ENCODE measurements around the gene CLCN1.

Gene CLCN1

DNA sequence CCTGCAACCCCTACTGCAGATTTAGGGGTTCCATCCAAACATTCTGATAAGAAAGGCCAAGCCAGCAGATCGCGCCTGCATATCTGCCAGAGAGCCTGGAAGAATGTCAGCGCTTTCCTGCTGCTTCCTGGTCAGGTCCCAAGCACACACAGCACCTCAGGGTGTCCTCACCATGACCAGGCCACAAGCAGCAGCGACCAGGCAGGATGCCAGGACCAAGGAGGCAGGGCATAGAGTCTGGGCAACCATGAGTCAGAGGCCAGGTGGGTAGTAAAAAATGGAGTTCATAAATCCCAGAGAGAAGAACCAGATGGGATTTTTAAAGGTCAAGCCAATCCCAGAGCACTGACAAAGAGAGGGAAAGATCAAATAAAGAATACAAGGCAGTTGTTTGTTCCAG lies 52.1 kb downstream of the CLCN1 start:
- no peak for DNase-seq (ENCODE audit: low read depth)

DNA sequence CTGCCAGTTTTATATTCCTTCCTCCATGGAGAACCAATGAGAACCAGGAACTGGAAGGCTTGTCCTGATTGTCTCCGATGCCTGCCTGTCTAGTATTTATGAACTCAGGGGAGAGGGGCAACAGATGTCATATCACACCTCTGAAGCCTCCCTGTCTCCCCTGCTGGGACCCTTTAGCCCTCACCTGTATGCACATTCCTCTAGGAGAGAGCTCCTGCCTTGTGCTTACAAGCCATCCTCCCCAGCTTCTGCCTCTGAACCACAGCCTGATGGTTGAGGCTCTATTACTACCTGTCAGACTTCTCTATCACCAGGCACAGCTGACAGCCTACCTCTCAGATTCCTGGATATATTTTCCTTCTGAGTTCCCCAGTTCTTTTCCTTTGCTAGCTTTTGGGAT lies 52.5 kb downstream of the CLCN1 start:
- no peak for DNase-seq (ENCODE audit: low read depth)

DNA sequence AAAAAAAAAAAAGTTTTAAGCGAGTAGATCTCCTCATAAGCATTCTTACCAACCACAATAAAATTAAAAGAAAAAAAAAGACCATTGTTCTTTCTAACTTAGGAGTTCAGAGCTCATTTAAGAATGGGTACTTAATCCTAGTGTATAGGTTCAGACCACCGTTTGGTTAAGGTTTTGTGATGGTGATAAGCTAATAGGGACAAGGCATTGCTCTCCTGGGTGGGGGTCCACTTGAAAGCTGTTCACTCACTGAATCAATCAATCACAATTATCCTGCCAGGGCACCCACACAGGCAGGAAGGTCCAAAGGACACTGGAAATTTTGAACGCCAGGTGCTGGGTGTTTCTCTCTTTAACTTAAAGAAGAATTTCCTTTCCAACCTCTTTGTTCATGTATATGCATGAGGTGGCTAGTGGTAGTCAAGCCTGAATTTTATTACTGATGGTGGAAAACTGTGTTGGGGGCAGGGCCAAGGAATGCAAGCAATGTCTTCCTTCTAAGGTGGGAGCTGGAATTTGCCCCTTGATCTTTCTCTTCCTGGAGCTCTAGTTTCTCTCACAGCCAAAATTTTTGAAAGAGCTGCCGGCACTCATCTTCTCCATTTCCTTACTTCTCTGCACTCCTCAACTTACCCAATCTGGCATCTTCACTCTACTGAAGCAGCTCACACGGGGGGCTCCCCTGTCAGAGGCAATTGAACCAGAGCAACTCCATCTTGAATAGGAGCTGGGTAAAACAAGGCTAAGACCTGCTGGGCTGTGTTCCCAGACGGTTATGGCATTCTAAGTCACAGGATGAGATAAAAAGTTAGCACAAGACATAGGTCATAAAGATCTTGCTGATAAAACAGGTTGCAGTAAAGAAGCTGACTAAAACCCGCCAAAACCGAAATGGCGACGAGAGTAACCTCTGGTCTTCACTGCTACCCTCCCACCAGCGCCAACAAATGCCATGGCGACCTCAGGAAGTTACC lies 54.1 kb downstream of the CLCN1 start:
- DNase-seq (ENCODE audit: low read depth) = no peak

DNA sequence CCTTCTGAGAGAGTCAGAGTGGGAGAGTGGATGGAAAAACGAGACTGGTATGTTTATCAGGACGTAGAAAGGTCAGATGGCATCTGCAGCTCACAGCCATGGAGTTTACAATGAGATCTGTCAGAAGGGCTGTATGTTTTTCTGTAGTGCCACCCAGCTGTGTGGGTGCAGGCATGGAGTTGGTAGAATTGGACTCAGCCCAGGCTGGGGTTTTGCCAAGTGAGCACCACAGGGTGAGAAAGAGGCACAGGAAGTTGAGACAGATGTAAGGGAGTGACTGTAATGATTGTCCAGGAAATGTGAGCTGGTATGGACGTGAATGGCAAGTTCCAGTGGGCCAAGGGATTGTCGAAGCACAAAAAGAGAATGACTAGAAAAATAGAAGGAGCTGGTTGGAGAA lies 56.2 kb downstream of the CLCN1 start:
- DNase-seq (ENCODE audit: low read depth) = no peak

DNA sequence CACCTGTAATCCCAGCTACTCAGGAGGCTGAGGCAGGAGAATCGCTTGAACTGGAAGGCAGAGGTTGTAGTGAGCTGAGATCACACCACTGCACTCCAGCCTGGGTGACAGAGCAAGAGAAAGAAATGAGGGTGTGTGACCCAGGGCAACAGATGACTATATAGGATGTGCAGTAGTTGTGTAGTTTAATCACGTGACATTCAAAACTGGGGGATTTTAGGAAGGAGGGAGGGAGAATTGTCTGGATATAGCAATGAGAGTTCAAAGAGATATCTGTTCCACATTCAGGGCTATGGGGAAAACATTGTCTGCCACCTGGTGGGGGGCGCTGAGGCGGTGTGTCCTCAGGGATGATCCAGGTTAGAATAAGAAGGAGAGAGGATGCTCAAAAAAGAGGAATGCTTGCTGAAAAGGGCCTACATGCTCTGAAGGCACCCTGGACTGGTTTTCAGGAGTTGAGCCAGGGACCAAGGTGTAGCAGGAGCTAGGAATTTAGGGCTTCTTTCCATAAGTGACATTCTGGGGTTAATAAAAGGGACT lies 57.4 kb downstream of the CLCN1 start:
- DNase-seq (ENCODE audit: low read depth) = no peak

DNA sequence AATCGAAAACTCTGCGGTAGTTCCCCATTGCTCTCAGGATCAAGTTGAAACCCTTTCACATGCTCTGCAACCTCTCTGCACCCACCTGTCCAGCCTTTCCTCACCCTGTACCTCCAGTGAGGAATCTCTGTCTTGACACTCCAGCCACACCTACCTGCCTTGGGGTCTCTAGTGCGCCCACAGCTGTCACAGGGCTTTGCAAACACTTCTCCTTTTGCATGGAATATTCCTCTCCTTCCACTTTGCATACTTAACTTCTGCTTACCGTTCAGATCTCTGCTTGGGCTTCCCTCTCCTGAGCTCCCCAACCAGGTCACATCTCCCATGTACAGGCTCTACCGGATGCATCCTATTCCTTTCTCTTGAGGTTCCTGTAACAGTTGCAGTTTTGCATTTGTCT lies 58.6 kb downstream of the CLCN1 start:
- DNase-seq (ENCODE audit: low read depth) = no peak

DNA sequence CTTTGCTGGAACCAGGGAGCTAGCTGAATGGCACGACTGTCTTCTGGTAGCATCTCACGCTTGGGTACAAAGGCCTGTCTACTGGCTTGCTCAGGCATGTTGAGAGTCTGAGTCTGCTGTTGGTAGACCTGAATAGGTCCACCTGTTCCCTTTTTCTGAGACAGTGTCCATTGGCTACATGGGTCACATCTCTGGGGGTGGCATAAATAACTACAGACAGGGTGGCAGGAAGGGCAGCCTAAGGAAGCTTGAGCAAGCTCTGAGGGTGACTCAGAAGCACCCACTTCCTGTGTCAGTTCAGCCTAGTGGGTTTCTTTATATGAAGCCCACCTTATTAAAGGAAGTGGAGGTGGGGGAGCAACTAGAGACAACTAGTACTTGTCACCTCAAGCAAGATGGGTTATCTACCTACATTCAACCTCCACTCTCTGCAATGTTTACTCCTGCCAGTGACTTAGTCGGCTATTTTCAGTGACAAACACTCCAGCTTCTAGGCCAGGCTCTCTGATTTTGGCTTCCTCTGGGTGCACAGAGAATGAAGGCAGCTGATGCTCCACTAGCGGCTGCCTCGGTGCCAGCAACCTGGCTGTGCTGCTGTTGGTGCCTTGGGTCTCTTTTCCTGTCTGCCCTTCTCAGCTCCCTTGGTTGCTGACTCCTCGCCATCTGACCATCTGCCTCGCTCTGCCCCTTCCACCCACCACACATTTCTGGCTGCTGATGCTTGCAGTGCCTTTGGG lies 59.6 kb downstream of the CLCN1 start:
- no peak for DNase-seq (ENCODE audit: low read depth)

DNA sequence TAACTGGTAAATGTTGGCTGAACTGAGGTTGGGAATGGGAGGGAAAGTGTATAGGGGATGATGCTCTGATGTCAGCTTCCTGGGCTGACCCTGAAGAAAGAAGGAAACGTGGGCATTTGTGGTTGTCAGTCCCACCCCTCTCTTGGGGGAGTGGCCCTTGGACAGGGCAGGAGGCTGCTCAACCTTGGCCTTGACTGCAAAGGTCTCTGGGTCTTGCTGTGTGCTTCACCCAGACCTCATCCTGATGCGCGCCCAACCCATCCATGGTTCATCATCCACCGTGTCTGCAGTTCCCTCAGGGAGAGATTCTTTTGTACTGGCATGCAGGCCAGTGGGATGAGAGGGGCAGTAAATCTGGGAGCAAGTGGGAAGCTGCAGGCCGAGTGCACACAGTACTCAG lies 60.5 kb downstream of the CLCN1 start:
- no peak for DNase-seq (ENCODE audit: low read depth)

DNA sequence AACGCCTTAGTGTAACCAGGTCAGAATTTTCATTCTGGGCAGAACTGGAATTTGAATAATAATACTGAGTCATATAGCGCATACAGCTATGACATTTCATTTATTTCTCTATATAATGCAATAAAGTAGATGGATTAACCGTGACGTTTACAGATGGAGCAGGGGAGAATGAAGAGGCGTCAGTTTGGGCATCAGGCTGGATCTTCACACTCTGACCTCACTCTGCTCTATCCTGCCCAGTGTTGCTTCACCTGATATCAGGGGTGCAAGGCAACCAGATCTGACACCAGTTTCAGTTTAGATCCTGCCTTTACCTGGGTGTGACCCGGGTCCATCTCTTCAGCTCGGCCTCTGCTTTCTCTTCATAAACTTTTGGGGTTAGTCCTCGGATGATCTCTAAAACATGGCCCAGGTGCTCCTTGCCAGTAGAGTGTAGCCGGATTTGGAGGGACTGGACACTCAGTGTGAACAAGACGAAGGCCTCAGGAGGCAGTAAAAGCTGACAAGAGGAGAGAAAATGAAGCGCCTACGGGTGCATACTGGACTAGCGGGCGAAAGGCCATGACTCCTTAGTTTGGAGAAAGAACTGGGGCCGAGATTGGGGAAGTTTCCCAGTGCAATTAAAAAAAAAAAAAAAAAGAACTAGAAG lies 63.8 kb downstream of the CLCN1 start:
- no peak for DNase-seq (ENCODE audit: low read depth)

DNA sequence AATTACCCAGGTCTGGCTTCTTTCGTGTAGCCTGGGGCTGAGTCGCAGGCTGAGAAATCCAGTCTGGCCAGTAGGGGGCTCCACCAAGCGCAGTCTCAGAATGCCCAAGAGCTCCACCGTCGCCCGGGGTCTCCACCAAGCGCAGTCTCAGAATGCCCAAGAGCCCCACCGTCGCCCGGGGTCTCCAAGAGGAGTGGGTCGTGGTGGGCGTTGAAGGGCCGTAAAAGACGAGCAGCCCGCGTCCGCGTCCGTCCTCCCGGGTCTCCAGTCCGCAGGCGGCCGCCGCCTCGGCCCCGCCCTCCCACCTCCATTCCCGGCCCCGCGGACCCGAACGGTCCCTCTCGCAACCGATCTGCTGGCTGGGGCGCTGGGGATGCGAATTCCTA lies 64.3 kb downstream of the CLCN1 start:
- DNase-seq (ENCODE audit: low read depth) = peak; percentile 79

DNA sequence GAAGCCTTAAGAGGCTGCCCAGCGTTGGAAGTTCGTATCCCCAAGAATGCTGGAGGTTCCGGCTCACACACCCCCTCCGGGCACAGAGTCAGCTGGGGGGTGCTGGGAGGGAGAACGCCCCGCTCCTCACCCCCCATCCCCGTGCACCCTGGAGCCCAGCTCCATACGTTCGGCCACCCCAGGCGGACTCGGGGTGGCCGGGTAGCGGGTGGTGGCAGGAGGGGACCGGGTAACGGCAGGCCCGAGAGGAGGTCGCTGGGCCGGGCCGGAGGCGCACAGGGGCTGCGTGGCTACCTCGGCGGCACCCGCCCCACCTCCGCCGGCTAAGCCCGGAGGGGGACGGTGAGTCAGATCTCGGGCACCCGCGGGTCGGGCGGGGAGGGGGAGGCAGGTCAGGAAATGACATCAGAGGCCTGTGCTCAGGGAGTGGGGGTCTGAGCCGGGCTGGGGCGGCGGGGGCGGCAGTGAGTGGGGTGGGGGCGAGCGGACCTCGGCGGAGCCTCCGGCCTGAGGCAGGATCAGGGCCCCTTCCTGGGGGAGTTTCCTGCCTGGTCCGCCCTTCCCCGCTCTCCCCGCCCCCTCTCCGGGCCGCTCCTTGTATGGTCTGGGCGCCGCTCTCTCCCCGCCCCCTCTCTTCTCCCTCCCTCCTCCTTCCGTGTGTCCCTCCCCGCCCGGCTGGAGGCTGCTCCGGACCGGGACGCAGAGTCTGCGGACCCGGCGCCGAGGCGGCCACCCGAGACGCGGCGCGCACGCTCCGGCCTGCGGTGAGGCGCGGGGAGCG lies 64.9 kb downstream of the CLCN1 start, which contains the start of gene ZYX:
Gene ZYX, plus strand, starts transcription at position 700 of the 781 bp plus-strand sequence. CDS start 227 bp downstream, outside the sequence.
- DNase-seq (ENCODE audit: low read depth) = peak; percentile 83

DNA sequence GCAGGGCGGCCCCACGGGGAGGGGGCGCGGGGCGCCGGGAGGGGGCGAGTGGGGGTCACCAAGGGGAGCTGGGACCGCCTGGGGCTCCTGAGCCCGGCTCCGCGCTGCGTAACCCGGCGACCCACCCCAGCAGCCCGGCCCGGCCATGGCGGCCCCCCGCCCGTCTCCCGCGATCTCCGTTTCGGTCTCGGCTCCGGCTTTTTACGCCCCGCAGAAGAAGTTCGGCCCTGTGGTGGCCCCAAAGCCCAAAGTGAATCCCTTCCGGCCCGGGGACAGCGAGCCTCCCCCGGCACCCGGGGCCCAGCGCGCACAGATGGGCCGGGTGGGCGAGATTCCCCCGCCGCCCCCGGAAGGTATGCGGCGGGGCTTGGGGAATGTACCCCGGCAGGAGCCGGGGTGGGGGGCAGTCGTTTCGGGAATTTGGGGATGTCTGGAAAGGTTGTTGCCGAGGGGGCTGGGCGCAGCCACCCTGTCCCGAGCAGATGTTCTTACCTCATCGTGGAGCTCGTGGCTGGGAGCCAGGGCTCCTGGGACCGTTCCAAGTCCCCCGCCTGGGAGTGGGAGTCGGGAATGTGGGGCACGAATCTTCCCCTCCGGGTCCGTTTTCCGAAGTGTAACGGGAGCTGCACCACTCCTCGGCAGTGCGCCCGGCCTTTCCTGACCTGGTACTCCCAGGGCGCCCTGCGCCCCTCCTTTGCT lies 65.7 kb downstream of the CLCN1 start:
- DNase-seq (ENCODE audit: low read depth) = no peak

DNA sequence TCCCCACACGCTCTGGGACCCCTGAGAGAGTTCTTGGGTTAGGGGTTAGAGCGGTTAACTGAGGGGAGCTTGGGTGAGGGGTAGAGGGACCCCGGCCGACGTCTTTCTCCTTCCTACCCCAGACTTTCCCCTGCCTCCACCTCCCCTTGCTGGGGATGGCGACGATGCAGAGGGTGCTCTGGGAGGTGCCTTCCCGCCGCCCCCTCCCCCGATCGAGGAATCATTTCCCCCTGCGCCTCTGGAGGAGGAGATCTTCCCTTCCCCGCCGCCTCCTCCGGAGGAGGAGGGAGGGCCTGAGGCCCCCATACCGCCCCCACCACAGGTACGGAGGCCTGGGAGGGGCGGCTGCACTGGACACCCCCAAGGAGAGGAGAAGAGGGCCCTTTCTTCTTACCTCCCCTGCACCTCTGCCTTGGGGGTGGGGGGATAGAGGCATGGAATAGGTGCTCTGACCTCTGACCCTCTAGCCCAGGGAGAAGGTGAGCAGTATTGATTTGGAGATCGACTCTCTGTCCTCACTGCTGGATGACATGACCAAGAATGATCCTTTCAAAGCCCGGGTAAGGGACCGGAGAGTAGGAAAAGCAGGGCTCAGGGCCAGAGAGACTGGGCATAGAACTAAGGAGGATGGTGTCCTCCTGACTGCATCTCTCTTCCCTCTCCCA lies 66.3 kb downstream of the CLCN1 start:
- DNase-seq (ENCODE audit: low read depth) = no peak

DNA sequence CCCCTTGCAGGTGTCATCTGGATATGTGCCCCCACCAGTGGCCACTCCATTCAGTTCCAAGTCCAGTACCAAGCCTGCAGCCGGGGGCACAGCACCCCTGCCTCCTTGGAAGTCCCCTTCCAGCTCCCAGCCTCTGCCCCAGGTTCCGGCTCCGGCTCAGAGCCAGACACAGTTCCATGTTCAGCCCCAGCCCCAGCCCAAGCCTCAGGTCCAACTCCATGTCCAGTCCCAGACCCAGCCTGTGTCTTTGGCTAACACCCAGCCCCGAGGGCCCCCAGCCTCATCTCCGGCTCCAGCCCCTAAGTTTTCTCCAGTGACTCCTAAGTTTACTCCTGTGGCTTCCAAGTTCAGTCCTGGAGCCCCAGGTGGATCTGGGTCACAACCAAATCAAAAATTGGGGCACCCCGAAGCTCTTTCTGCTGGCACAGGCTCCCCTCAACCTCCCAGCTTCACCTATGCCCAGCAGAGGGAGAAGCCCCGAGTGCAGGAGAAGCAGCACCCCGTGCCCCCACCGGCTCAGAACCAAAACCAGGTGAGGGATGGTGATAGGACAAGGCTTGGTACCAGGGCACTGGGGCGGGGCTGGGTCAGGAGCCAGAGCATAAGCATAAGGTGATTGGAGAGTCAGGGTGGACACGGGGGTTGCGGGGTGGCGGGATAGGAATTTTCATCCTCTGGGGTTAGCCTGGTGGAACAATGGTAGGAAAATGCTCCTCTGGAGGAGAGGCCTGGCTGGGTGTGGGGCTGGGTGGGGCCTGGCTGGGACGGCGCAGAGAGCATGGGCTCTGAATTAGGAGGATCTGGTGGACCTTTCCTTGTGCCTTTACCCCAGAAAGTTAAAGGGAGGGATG lies 67.1 kb downstream of the CLCN1 start:
- DNase-seq (ENCODE audit: low read depth) = no peak

DNA sequence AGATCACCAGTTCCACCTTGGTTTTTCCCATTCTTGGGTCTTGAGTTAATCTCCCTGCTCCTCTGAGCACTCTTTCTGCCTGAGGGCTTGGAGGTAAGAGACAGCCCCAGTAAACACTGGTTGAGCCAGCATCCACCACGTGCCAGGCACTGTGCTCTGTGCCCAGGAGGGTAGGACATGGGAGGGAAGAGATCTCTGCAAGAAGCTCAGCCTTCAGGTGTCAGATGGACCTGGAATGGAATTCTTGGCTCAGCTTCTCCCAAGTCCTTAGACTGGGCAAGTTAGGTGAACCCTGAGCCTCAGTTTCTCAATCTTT lies 67.7 kb downstream of the CLCN1 start:
- DNase-seq (ENCODE audit: low read depth) = no peak

DNA sequence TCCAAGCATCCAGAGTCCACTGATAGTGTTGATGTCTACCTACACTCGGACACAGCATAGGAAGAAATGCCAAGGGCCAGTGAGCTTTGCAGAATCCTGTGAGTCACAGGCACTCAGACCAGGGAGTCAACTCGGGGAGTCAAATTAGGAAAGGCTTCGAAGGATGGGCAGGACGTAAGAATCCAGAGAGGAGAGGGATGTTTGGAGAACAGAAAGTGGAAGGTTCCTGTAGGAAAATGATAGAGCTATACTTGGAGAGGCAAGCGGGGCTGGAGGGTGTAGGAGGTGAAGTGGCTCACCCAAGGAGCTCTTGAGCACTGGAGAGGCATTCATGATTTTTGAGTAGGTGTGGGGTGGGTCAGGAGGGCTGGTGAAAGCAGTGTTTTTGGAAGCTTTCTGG lies 68.2 kb downstream of the CLCN1 start:
- DNase-seq (ENCODE audit: low read depth) = no peak

DNA sequence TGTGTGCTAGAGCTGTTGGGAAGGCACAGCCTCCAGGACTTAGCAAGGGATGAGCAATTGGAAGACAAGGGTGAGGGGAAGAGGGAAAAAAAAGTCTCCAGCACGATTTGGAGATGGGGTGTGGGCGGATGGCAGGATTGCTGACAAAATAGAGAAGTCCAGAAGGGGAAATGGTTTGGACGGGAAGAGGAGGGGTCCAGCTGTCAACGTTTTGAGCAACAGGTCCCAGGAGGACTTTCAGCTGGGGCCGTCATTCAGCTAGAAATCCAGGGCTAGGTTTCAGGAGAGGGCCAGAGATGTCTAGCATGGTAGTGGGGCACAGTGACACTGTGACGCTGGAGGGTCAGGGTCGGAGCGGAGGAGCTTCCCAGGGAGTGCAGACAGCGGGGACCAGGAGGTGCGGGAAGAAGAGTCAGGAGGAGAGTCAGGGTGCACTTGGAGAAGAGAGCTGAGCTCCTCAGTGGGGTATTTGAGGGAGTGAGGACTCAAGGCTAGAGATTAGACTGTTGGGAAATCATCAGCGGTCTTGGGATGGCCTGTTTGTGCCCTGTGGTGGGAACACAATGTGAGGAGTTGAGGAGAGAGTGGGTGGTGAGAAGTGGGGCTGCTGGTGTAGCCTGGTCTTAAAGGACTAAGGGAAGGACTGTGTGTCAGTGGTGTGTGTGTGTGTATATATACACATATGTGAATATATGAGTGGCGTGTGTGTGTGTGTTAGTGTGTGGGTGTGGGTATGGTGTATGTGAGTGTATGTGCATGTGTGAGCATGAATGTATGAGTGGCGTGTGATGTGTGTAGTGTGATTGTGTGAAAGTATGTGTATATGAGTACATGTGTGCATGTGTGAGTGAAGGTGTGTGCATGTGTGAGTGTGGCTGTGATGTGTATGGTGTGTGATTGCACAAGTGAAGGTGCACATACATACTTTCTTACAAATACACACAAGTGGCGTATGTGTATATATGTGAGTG lies 69.0 kb downstream of the CLCN1 start:
- DNase-seq (ENCODE audit: low read depth) = no peak
